Cardiac muscle cell (in vitro differentiated cells and primary cell): ENCODE measurements around the gene DDT. TPM values are rescaled to one million over a fixed set of nuclear protein-coding genes. Genes with fewer than 3 reads are reported as not detected.
"Not testable (repeated sequence)": the region's sequence is repeated elsewhere in the genome, so short reads cannot be mapped to it uniquely, and the experiment has no call there.

Source experiments
- DNase-seq, 2 donors: peaks; one replicate each; pipeline versions ENCODE4 v3.0.0 to v3.0.0-alpha.2; 2010 to 2017; ENCODE audit warnings: low read depth in 1 of 2, low spot score in 1 of 2
- H3K27ac ChIP-seq: fragments of 200-600 bp; sonication (generic); 2 replicates; pipeline ENCODE4 v1.5.1; 2016
- H3K27me3 ChIP-seq: fragments of 200-600 bp; sonication (generic); 2 replicates; pipeline ENCODE4 v1.6.0; 2016; ENCODE audit warnings: control low read depth
- H3K36me3 ChIP-seq: fragments of 200-600 bp; sonication (generic); 2 replicates; pipeline ENCODE4 v1.5.1; 2016; ENCODE audit warnings: control low read depth
- H3K4me1 ChIP-seq: fragments of 200-600 bp; sonication (generic); 2 replicates; pipeline ENCODE4 v1.8.1; 2017; ENCODE audit warnings: low read depth, mild to moderate bottlenecking, mixed run types
- H3K4me3 ChIP-seq: fragments of 200-600 bp; sonication (generic); 2 replicates; pipeline ENCODE4 v1.5.1; 2016; ENCODE audit warnings: mild to moderate bottlenecking
- H3K9me3 ChIP-seq: fragments of 200-600 bp; sonication (generic); 2 replicates; pipeline ENCODE4 v1.5.1; 2017; ENCODE audit warnings: low read depth, mild to moderate bottlenecking, control low read depth
- CTCF ChIP-seq: IDR thresholded peaks from 2 replicates; pipeline ENCODE4 v1.5.1; 2012; ENCODE audit warnings: low read depth, mild to moderate bottlenecking, low read length
- polyA plus RNA-seq: library from polyadenylated mRNA; unstranded; fragments of >200 nt; fragmentation: Nextera tagmentation; extraction: Ambion mirVana; gene quantifications from 2 replicates; pipeline ENCODE4 v1.2.1, GENCODE V29; 2016
- total RNA-seq: library from RNA; depleted of rRNA; stranded (reverse); fragments of >200 nt; gene quantifications from 2 replicates; pipeline ENCODE4 v1.2.3, GENCODE V29; 2016

The DDT gene
- total and polyA plus RNA-seq, 2 experiments from 2014 or later = 115 to 244 TPM

- Histone ChIP-seq H3K27me3 (no peaks in the 10 kb centered on the region), H3K27ac (no peak overlapping the region), H3K4me1 (no peaks in the 10 kb centered on the region), H3K4me3 (no peak overlapping the region), H3K9me3 (no peaks in the 10 kb centered on the region), H3K36me3 (peaks cover 15% of the 10 kb centered on the region)
- TF ChIP-seq CTCF = no peak
- DNase-seq = no peak
Measured at GRCh38 chr22:23969071-23969470, 5.2 kb downstream of the DDT start.

GRCh38 chr22:23966568-23966967 lies 7.7 kb downstream of the DDT start, which contains the start of gene DDTL:
Gene DDTL, plus strand, starts transcription at chr22:23966888. Its CDS starts 27 bp downstream, at chr22:23966915.
- H3K4me1 ChIP-seq, H3K27ac ChIP-seq, H3K9me3 ChIP-seq, DNase-seq, H3K4me3 ChIP-seq, H3K27me3 ChIP-seq: not testable (repeated sequence)
- H3K36me3 ChIP-seq = peaks cover 15% of the 10 kb centered on the region

- H3K9me3 ChIP-seq, H3K4me1 ChIP-seq, H3K27ac ChIP-seq, H3K4me3 ChIP-seq, DNase-seq, H3K27me3 ChIP-seq: not testable (repeated sequence)
- peaks cover 10% of the 10 kb centered on the region for H3K36me3 ChIP-seq
Measured at GRCh38 chr22:23966094-23966493, 8.1 kb downstream of the DDT start.

GRCh38 chr22:23961084-23961771 lies 13.0 kb downstream of the DDT start, which contains the start of gene GSTT2B:
Gene GSTT2B, minus strand, starts transcription at chr22:23961195. Its CDS starts 64 bp downstream, at chr22:23961131.
- not testable (repeated sequence) for H3K4me3 ChIP-seq, H3K9me3 ChIP-seq, H3K4me1 ChIP-seq, DNase-seq, H3K27me3 ChIP-seq, H3K27ac ChIP-seq, H3K36me3 ChIP-seq

- peak; percentile 77 for TF ChIP-seq CTCF
- not testable (repeated sequence) for H3K27me3 ChIP-seq, H3K36me3 ChIP-seq, H3K4me3 ChIP-seq, H3K9me3 ChIP-seq, H3K27ac ChIP-seq, H3K4me1 ChIP-seq
- peak; percentile 73 to 77 for DNase-seq
Measured at GRCh38 chr22:23956301-23956900, 17.8 kb downstream of the DDT start.

- not testable (repeated sequence) for H3K4me1 ChIP-seq, H3K9me3 ChIP-seq, H3K27me3 ChIP-seq, H3K27ac ChIP-seq, H3K36me3 ChIP-seq, H3K4me3 ChIP-seq, DNase-seq
Measured at GRCh38 chr22:23955886-23956285, 18.4 kb downstream of the DDT start.

- not testable (repeated sequence) for H3K27me3 ChIP-seq, H3K4me3 ChIP-seq, H3K9me3 ChIP-seq, DNase-seq, H3K4me1 ChIP-seq, H3K36me3 ChIP-seq, H3K27ac ChIP-seq
Measured at GRCh38 chr22:23954991-23955305, 19.3 kb downstream of the DDT start.

- not testable (repeated sequence) for H3K27me3 ChIP-seq, H3K9me3 ChIP-seq, H3K36me3 ChIP-seq, H3K27ac ChIP-seq, H3K4me1 ChIP-seq, DNase-seq, H3K4me3 ChIP-seq
Measured at GRCh38 chr22:23954193-23954990, 19.8 kb downstream of the DDT start.

GRCh38 chr22:23953485-23953884 lies 20.8 kb downstream of the DDT start:
- H3K27me3 ChIP-seq, H3K4me3 ChIP-seq, H3K27ac ChIP-seq, DNase-seq, H3K4me1 ChIP-seq, H3K36me3 ChIP-seq, H3K9me3 ChIP-seq: not testable (repeated sequence)

- not testable (repeated sequence) for DNase-seq, H3K27ac ChIP-seq, H3K4me3 ChIP-seq, H3K36me3 ChIP-seq, H3K27me3 ChIP-seq, H3K4me1 ChIP-seq, H3K9me3 ChIP-seq
Measured at GRCh38 chr22:23952794-23953405, 21.3 kb downstream of the DDT start.

GRCh38 chr22:23951383-23951782 lies 22.9 kb downstream of the DDT start:
- H3K9me3 ChIP-seq, DNase-seq, H3K4me1 ChIP-seq, H3K36me3 ChIP-seq, H3K27me3 ChIP-seq, H3K4me3 ChIP-seq, H3K27ac ChIP-seq: not testable (repeated sequence)
